ENCODE data around the gene CCDC17.
"Not testable (repeated sequence)": the region's sequence is repeated elsewhere in the genome, so short reads cannot be mapped to it uniquely, and the experiment has no call there.

The CCDC17 gene

DNA sequence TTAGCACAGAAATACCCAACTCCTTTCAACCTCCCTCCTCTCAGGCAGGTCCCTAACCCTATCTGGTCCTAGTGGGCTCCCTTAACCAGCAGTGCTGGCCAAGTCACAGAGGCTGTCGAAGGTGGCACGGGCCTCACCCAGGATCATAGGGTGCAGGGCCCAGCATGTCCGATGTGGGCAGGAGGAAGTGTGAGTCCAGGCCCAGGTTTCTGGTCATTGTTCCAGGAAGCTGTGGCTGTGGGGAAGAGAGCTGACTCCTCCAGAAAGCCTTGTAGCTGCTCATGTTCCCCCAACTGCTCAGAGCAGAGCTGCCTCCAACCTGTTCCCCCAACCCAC, 2.4 kb downstream of the CCDC17 start:
- no peak for DNase-seq

DNA sequence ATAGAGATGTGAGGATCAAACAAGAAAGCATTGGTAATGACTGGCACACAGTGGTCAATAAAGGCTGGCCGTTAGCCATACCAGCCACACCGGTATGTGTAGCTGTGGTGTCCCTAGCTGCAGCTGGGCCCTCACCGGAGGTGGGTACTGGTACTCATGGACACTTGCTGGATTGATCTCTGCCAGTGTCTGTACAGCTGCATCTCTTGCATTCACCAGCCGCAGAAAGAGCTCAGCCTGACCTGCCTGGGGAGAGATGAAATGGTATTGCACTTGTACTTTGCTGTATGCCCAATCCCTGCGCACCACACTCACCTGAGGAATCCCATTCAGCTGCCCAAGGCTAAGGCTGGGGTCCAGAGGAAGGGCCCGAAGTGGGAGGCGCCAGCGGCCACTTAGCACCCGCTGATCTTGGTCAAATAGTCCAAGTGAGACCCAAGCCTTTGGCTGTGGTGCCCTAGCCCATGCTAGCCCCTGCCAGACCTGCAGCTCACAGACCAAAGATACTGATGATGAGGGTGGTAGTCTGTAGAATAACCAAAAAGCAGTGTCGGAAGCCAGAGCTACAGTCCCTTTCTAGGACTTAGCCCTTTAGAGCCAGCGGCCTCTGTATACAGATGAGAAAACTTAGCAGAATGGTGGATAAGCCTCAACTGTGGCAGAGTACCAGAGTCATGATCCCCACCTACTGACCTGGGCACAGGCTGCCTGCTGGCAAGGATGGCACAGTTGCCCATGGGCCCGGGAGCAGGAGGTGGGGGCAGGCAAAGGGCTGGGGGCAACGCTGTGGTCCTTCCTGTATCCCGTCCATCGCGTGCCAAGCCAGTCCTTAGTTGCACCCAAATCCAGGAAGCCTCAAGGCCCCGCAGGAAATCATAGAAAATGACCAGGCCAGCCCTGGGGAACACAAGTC, 3.0 kb downstream of the CCDC17 start:
- DNase-seq, result no peak

GRCh38 chr1:45619149-45619921, 4.5 kb downstream of the CCDC17 start:
- DNase-seq, result no peak

GRCh38 chr1:45617618-45618017, 6.2 kb downstream of the CCDC17 start:
- DNase-seq, result no peak

- DNase-seq, result no peak
These were observed 8.0 kb downstream of the CCDC17 start for GRCh38 chr1:45615885-45616284.

DNA sequence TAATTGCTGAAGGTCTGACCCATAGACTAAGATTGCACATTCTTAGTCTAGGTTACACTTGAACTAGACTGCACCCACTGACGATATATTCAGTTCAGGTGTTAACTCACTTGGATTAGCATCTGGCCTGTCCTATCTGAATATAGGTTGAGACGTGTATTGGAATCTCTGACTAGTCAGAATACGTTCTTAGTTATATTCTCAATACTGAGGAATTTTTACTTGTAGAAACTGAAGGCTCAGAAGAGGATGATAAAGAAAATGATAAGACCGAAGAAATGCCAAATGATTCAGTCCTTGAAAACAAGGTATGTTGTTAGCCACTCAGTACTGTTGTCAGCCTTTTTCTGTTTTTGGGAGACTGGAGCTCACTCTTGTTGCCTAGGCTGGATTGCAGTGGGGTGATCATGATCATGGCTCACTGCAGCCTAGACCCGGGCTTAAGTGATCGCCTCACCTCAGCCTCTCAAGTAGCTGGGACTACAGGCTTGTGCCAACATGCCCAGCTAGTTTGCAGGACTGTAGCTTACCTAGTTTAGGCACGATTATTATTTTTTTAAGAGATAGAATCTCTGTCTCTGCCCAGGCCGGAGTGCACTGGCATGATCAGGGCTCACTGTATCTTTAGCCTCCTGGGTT, 10.8 kb downstream of the CCDC17 start:
- no peak for DNase-seq

DNA sequence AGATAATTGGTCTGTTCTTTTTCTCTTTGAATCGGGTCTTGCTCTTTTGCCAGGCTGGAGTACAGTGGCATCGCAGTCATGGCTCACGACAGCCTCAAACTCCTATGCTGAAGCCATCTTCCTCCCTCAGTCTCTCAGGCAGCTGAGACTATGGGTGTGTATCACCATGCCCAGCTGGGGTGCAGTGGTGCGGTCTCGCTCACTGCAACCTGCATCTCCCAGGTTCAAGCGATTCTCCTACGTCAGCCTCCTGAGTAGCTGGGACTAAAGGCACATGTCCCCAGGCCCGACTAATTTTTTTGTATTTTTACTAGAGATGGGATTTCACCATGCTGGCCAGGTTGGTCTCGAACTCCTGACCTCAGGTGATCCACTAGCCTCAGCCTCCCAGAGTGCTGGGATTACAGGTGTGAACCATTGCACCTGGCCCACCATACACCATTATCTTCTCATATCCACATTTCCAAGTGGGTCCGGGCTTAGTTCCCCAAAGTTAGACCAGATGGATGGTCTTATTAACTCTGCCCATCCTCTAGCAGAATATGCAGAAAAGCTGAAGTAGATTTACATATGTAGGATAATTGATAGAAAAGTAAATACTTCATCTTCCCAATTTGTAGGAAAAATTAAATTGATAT, 13.1 kb downstream of the CCDC17 start:
- DNase-seq, result no peak

DNA sequence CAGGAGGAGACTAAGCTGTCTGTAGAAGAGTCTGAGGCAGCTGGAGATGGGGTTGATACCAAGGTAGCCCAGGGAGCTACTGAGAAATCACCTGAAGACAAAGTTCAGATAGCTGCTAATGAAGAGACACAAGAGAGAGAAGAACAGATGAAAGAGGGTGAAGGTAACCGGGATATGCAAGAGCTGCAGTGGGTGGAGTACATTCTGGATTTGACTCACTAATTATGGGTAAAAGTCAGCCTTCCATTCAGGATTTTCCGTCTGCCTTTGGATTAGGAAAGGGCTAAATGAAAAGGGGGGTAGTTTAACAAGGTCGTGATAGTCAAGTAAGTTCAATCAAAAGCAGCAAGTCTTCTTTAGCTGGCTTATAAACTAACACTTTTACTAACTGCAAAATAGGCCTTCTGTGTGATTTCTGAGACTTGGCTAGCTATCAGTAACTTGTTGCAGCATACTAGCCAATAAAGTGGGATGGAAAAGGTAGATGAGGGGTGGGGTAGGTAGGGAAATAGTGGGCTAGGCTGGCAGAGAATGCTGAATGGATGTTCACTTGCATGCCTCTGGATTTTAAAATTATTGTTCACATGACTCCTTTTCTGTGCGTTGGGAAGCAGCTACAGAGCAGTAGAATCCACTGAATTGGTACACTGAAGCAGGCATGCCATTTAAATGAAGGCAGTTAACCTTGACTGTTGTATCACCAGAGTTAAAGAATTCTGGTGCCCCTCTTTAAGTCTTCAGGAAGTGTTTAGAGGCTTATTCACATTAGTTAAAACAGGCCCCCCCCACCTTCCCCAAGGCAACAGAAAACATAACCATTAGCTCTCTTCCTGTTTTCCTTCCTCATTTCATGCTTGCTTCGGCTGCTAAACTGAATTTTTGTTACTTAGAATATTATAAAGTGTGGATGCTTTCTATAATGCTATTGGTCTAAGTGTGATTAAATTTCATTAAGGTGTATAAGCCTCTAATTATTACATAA, 15.4 kb downstream of the CCDC17 start:
- no peak for DNase-seq

- no peak for DNase-seq
These were observed 16.3 kb downstream of the CCDC17 start for GRCh38 chr1:45607404-45608074.

GRCh38 chr1:45604239-45604638, 19.6 kb downstream of the CCDC17 start:
- DNase-seq, result no peak

DNA sequence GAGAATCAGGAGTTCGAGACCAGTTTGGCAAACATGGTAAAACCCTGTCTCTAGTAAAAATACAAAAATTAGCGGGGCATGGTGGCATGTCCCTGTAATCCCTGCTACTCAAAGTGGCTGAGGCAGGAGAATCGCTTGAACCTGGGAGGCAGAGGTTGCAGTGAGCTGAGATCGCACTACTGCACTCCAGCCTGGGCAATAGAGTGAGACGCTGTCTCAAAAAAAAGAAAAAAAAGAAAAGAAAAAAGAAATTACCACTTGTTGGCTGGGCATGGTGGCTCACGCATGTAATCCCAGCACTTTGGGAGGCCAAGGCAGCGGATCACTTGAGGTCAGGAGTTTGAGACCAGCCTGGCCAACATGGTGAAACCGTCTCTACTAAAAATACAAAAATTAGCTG, 27.1 kb downstream of the CCDC17 start:
- not testable (repeated sequence) for DNase-seq

DNA sequence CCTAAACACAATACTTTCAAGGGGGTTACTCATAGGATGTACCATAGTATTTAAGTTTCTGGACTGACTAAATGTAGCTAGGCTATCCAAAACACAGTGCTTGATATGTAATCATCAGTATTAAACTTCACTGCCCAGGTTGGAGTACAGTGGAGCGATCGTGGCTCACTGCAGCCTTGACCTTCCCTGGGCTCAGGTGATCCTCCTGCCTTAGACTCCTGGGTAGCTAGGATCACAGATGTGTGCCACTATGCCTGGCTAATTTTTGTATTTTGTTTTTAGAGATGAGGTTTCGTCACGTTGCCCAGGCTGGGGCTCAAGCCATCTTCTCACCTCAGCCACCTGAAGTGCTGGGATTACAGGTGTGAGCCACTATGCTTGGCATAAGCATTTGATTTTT, 29.4 kb downstream of the CCDC17 start:
- no peak for DNase-seq

- DNase-seq, result no peak
These were observed 34.0 kb downstream of the CCDC17 start for GRCh38 chr1:45589861-45590260.

- DNase-seq, result no peak
These were observed 37.1 kb downstream of the CCDC17 start for GRCh38 chr1:45586769-45587168.

DNA sequence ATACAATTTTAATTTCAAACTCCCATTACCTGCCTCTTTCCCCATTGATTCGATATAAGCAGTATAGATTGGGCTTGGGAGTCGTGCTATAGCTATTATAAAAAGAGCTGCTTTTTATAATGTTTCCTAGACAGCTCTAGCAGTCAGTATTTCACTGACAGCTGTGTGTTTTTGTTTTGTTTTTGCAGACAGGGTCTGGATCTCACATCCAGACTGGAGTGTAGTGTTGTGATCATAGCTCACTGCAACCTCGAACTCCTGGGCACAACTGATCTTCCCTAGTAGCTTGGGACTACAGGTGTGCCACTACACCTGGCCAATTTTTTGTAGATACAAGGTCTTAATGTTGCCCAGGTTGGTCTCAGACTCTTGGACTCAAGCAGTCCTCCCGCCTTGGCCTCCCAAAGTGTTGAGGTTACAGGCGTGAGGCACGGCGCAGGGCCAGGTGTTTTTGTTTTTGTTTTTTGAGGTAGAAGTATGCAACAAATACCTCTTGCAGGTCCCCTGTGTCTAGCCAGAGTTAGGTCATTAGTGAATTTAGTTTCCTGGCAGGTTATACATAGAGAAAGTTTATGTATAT, 38.3 kb downstream of the CCDC17 start:
- DNase-seq, result no peak

GRCh38 chr1:45585110-45585426, 38.8 kb downstream of the CCDC17 start:
- DNase-seq, result no peak

DNA sequence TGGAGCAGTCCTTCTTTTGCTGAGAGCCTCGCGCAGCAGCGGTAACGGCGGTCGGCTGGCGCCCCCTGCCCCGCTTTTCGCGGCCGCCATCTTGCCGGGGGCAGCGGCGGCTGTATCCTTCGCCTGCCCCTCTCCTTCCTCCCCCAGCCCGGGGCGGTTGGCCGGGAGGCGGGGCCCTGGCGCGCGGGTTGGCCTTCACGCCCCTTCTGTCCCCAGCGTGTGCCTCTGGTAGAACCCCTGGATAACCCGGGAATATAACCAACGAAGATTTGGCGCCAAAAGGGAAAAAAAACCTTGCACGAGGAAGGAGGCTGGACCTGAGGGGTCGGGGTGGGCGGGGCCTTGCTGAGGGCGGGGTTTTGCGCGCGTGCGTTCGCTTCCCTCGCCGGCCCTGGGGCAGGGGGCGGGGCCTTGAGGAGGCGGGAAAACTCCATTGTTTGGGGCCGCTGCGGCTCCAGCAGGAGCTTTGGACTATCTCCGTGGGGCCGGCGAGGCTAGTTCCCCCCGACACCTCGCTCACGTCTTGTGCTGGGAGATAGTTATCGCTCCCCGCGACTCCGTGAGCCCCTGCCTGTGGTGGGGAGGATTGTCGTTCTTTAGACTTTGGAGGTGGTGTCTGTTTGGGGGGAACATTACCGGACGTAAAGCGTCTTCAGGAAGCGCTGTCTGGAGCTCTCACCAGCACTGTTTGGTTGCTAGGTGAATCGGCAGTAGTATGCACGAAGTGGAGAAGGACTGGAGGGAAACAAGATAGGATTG, 39.3 kb downstream of the CCDC17 start:
- DNase-seq, result peak; percentile 91

DNA sequence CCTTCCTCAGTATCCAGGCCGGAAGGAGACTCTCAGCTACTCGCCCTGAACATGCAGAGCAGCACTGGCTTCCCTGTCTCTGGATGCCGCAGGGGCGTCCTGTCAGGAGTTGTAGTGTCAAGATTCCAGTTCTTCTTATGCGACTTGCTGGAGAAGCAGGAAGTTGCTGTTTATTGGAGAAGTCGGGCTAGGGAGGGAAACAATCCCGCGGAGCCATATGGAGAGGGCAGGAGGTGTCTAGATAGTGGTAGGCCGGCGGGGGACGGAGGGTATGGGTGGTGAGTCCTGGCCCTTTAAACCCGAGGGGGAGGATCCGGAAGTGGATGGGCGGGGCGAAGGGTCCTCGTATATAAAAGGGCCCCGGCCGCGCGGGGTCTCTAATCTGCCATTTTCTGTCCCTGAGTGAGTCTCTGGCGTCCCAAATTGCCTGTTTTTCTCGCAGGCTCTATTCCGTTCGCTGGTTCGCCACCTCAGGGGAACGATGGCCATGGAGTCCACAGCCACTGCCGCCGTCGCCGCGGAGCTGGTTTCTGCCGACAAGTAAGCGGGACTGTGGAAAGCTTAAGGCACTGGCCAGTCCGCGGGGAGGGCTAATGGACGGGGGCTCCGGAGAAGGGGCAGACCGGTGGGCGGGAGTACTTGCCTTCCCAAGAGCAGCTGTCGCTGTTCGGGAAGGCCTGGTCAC, 40.0 kb downstream of the CCDC17 start, which contains the start of gene NASP:
Gene NASP, plus strand, starts transcription at position 376 of the 685 bp plus-strand sequence. Its CDS starts 106 bp downstream, at position 482.
- peak; percentile 69 for DNase-seq

GRCh38 chr1:45583264-45583665, 40.6 kb downstream of the CCDC17 start:
- peak; percentile 99 for DNase-seq

Data from NCI-H2081 treated with DMSO at 0.1 percent for 48 hours (cell line).